ENCODE data around the gene NKIRAS1. TPM values are rescaled to one million over a fixed set of nuclear protein-coding genes. Genes with fewer than 3 reads are reported as not detected.

Gene NKIRAS1
- total and polyA plus RNA-seq, 2 of the 8 experiments (the other 6 are each of a cell fraction or from before 2014, with no cell fraction given): 3.4 to 7.0 TPM

- POLR2A ChIA-PET (ENCODE audit: partially characterized antibody): interaction anchor here (19.1 kb wide), 1 partner anchor 8 kb away, joined by 363 read pairs; the partner anchor contains the start of genes NKIRAS1 and RPL15
- no peak overlapping the region for H2AFZ ChIP-seq (ENCODE audit: low read length)
- H3K56ac ChIP-seq (replicated peaks; ENCODE audit: insufficient read length, low read depth, low read length): no peak overlapping the region
- TF ChIP-seq GABPA (IDR thresholded peaks at IDR 0.05; ENCODE audit: borderline replicate concordance, insufficient read depth, low read length) (no peak), CHD2 (IDR thresholded peaks at IDR 0.05; ENCODE audit: low read length) (no peak), CHD1 (IDR thresholded peaks at IDR 0.05; ENCODE audit: low read depth, low read length) (no peak), POLR2AphosphoS5 (IDR thresholded peaks at IDR 0.05; ENCODE audit: low read depth, low read length) (no peak)
Observed at GRCh38 chr3:23928524-23928923, 11.7 kb upstream of the NKIRAS1 start.

More at GRCh38 chr3:23928524-23928923, 11.7 kb upstream of the NKIRAS1 start:
- Histone ChIP-seq H3K14ac (ENCODE audit: insufficient read length) (no peak overlapping the region), H4K8ac (ENCODE audit: extremely low read depth, insufficient read depth, low read length) (no peak overlapping the region), H4K20me1 (replicated peaks in 1 of 2; ENCODE audit: control insufficient read depth in 1 of 2, insufficient read depth in 2 of 2, low read length in 2 of 2) (no peaks in the 10 kb centered on the region), H3K23me2 (ENCODE audit: low read depth, low read length) (no peaks in the 10 kb centered on the region; the same call in 1 of the 2 replicates), H2BK20ac (ENCODE audit: low read length) (no peak overlapping the region), H3K27ac (ENCODE audit: low read depth, low read length) (no peak overlapping the region), H4K5ac (ENCODE audit: insufficient read length, low read depth, low read length) (no peak overlapping the region), H2BK12ac (ENCODE audit: low read depth, low read length) (no peak overlapping the region), H2BK15ac (ENCODE audit: low read length) (no peak overlapping the region), H3K9me3 (ENCODE audit: insufficient read depth in 2 of 2, low read depth in 1 of 2, low read length in 1 of 2) (no peaks in the 10 kb centered on the region), H3K27me3 (replicated peaks in 1 of 4; ENCODE audit: control insufficient read depth in 3 of 4, extremely low read depth in 1 of 4, insufficient read depth in 3 of 4, low read length in 3 of 4) (no peaks in the 10 kb centered on the region), H3K4ac (replicated peaks; ENCODE audit: insufficient read length, low read depth, low read length) (no peak overlapping the region), H2BK120ac (replicated peaks; ENCODE audit: low read depth, low read length) (no peak overlapping the region), H3K79me1 (ENCODE audit: low read depth, low read length) (no peaks in the 10 kb centered on the region), H4K91ac (replicated peaks; ENCODE audit: insufficient read length, low read length) (no peak overlapping the region), H3K9ac (replicated peaks in 1 of 4; ENCODE audit: extremely low read depth in 1 of 4, low read depth in 3 of 4, low read length in 3 of 4) (no peak overlapping the region), H3K23ac (ENCODE audit: insufficient read length) (no peak overlapping the region), H2AK5ac (ENCODE audit: low read depth, low read length) (no peak overlapping the region), H3K79me2 (ENCODE audit: control insufficient read depth in 1 of 2, insufficient read depth in 2 of 2, low read length in 2 of 2) (no peaks in the 10 kb centered on the region), H3K36me3 (ENCODE audit: control insufficient read depth in 2 of 4, insufficient read depth in 4 of 4, low read length in 3 of 4) (no peaks in the 10 kb centered on the region), H2BK5ac (ENCODE audit: low read depth, low read length) (no peak overlapping the region), H3K4me2 (ENCODE audit: insufficient read depth in 1 of 2, low read depth in 2 of 2, low read length in 2 of 2) (no peak overlapping the region), H3K4me1 (replicated peaks in 1 of 4; ENCODE audit: control insufficient read depth in 3 of 4, insufficient read depth in 4 of 4, low read length in 3 of 4) (peaks cover 0 to 2% (median 0%) of the 10 kb centered on the region in 4 experiments; a peak in 1 of 7 replicates), H3K18ac (ENCODE audit: extremely low read depth, low read length) (no peak overlapping the region), H3K4me3 (ENCODE audit: extremely low read depth in 1 of 4, insufficient read depth in 2 of 4, low read depth in 3 of 4, low read length in 4 of 4) (no peak overlapping the region)
- DNase-seq (ENCODE audit: low read depth in 1 of 2, low spot score in 2 of 2) (no peak), FAIRE-seq (no peak)
- CTCF ChIA-PET (ENCODE audit: partially characterized antibody): interaction anchor here (0.6 to 3.1 kb wide), 5 partner anchors 11 to 1512 kb away, joined by 3 to 21 read pairs (median 3); partner anchors contain the start of genes NKIRAS1 and RPL15
- WGBS, 2 experiments (ENCODE audit: extremely low coverage in 1 of 2, insufficient coverage in 1 of 2, insufficient read length in 1 of 2, insufficient replicate concordance in 2 of 2, low coverage in 1 of 2, low lambda C conversion rate in 2 of 2, missing lambda C conversion rate in 1 of 2): 88% methylated on average over 6 of the region's 8 CpGs; no CpG with 5 or more reads in 1 of the 2 experiments

Measured in H1 (cell line).